ENCODE results near the gene PLPP4.

- no peak for TF ChIP-seq CTCF (IDR thresholded peaks at IDR 0.05; ENCODE audit: low read length)
- TF ChIP-seq EZH2phosphoT487 (IDR thresholded peaks at IDR 0.05; ENCODE audit: low read length), result no peak
Measured at GRCh38 chr10:120455004-120455403, 2.0 kb upstream of the PLPP4 start.

Measured in MM.1S (cell line).